ENCODE data around the gene PRDM10.
"Not testable (repeated sequence)": the region's sequence is repeated elsewhere in the genome, so short reads cannot be mapped to it uniquely, and the experiment has no call there.

Gene PRDM10

DNA sequence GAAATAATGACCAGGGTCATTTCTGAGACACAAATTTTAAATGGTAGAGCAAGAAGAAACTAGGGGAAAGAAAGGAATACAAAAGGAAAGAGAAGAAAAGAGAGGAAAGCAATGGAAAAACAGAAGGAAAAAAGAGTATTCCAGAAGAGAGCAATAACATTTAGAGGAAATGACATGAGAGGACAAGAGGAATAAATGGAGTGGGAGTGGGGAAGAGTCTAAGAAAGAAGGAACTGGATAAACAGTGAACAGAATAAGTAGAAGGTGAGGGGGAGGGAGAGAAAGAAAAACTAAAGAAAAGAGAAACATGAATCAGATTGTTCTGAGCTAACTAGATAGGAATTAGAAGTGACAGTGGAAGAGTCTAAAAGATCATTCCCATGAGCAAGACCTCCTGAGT is 28.4 kb downstream of the PRDM10 start:
- DNase-seq (ENCODE audit: low read depth) = no peak

DNA sequence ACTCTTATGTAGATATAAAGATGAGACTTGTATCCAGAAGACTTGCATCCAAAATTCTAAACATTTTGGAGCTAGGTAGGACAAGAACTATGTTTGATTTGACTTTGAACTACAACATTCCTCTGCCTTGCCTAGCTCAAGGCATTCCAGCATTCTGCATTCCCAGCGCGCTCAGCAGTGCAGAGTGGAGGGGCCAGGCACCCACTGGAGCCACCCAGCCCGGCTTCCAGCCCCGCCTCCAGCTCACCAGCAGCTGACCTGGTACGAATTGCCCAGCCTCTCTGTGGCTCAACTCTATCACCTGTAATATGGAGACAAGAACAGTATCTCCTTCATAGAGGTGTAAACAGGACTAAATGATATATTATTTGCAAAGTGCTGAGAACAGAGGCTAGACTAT is 28.8 kb downstream of the PRDM10 start:
- DNase-seq (ENCODE audit: low read depth) = no peak

DNA sequence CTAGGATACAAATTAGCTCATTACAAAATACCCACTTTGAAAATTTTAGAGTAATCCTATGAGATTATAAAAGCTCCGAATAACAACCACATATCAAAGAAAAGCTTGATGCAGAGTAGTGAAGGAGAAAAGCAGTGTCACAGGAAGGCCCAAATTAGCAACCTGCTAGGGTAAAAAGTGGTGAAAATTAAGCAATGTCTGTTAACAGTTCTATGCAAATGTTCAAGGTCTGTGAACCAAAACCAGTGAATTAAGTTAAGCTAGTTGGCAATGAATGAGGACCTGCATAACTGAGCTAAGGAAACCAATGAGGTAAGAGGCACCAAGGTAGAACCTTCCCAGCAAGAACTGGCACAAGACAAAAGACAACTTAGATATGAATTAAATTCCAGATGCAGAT is 29.6 kb downstream of the PRDM10 start:
- DNase-seq (ENCODE audit: low read depth) = no peak

DNA sequence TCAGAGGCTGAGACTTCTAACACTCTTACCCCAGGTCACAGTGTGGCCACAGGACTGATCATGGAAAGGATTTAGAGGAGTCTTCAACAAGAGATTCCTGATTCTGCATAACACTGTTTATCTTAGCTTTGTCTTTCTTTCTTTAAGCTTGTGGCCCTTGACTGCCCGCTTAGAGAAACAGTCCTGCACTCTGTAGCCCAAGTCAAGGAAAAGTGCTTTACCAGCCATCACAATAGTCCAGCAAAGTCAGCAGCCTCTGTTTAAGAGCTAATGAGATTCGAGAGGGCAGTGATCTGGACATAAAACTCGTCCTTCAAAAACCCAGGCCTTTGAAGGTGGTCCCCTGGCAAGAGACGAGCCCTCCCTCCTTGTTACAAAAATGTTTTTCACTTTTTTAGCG is 30.0 kb downstream of the PRDM10 start:
- DNase-seq (ENCODE audit: low read depth) = no peak

DNA sequence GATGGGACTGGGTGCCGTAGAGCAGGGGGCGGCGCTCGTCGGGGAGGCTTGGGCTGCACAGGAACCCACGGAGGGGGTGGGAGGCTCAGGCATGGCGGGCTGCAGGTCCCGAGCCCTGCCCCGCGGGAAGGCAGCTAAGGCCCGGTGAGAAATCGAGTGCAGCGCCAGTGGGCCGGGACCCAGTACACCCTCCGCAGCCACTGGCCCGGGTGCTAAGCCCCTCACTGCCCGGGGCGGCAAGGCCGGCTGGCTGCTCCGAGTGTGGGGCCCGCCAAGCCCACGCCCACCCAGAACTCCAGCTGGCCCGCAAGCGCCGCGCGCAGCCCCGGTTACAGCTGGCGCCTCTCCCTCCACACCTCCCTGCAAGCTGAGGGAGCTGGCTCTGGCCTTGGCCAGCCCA is 30.8 kb downstream of the PRDM10 start:
- DNase-seq (ENCODE audit: low read depth) = not testable (repeated sequence)

DNA sequence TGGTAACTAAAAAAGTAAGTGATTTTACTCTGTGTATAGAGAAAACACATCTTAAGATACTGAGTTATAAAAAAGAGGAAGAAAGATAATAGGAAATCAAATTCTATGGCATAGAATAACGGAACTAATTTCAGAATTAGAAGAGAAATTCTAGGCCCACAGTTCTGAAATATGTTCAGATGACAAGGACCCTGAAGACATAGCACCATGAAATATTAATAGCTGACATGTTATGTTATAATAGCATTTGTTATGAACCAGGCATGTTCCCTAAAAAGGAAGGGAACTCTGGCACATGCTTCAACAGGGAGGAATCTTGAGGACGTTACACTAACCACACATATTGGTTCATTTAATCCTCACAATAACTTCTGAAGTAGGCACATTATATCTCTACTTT is 32.7 kb downstream of the PRDM10 start:
- DNase-seq (ENCODE audit: low read depth) = no peak

DNA sequence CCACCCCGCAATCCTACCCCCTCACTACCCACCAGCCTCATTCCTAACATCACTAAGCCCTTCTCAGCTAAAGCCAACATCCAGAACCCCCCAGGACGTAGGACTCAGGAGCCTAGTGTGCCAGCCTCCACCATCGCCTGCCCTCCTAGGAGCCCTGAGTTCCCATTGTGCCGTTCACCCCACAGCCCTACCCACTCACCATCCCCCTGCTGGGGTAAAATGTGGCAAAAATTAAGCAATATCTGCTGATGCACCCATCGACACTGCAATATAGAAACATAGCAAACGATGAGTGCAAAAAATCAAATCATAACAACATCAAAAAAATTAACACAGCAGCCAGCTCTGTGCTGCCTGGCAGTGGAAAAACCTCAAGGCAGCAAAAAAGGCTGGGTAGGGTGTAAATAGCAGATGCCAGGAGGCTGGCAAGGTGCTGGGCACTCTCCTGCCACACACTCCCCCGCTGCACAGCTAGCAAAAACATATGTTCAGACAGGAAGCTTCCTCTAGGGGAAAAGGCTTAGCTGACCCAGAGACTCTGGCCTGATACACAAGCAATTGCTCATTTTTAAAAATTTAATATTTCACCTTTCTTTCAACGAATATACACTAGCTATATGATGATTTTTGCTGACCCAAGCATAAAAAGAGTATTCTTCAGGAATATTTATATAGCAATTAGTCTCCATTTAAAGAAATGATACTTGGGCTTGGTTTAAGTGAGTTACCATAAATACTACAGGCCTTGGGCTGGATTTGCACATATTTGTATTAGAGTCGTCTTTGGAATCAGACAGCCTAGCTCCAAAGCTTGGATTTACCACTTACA is 33.8 kb downstream of the PRDM10 start:
- DNase-seq (ENCODE audit: low read depth) = no peak

DNA sequence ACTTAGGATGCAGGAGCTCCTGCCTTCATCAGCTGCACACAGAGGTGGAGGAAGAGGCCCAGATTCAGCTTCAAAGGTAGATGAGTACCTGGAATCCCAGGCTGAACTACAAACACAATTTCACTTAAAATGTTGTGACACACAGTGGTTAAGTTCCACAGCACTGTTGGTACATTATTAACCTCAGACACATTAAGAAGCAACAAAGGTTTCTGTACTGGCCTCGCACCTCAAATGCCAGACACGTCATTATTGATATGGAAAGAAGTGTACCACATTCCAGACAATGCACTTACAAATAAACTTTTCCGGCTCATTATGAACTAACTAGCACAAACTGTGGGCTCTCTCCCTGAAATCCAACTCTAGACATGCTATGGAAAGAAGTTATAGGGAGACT is 34.6 kb downstream of the PRDM10 start:
- no peak for DNase-seq (ENCODE audit: low read depth)

DNA sequence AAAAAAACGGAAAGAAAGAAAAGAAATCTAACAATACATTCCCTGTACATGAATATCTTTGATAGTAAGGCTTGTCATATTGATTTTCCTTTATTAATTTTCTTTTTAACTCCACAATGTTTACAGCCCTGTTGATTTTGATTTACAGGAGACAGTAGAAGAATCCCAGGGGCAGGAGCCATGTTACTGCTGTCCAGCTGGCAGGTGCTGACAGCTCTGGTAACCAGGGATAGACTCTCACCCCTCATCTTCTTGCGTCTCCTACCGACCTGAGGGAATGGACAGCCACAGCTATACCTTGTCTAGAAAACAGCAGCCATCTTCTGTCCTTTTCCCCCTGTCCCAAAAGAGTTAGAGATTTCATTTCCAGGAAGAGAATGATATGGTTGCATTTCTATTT is 37.4 kb downstream of the PRDM10 start:
- no peak for DNase-seq (ENCODE audit: low read depth)

DNA sequence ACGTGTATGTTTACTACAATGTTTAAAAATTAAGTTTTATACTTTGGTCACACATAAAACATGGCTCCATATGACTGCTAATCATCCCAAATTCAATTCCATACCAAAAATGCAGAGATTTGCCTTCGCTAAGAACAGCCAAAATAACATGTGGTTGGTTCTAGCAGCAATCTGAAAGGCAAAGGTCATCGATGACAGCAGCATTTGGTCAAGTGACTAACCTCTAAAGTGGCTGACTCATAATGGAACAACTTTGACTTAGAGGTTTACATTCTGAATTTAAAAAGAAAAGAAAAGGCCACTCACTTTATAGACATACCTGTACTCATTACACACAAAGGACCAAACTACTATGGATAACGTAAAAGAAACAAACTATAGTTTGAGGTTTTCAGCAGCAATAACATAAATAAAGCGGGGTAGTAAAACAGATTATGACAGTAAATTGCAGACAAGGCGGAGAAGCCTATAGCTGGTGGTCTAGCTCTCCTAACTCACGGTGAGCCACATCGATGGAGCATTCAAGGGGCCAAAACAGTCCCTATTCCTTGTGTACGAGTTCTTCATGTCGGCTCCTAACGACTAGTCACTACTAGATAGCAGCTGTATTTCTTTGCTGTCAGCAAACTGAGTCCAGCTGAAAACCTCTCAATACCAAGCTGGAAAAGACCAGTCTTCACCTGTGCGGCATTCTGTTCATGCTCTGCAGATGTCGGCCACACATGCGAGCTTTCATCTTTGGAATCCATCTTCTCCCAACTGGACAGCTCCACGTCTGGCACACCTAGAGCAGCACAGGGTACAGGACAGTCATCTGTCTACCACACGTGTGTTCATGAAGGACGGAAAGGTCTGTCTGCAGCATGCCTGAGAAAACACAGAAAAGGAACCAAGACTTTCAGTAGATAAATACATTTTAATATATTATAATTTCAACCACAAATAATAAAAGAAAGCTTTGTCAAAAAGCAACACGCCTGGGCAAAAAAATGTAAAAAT is 42.1 kb downstream of the PRDM10 start:
- no peak for DNase-seq (ENCODE audit: low read depth)

DNA sequence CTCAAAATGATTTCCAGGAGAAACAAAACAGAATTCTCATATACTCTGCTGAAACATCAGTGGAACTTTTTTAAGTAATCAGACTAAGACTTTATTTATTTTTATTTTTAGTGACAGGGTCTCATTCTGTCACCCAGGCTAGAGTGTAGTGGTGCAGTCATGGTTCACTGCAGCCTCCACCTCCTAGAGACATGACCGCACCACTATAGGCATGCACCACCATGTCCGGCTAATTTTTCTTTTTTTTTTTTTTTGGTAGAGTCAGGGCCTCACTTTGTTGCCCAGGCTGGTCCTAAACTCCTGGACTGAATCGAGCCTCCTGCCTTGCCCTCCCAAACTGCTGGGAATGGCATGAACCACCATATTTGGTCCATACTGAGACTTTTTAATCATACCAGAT is 42.9 kb downstream of the PRDM10 start:
- DNase-seq (ENCODE audit: low read depth) = no peak

DNA sequence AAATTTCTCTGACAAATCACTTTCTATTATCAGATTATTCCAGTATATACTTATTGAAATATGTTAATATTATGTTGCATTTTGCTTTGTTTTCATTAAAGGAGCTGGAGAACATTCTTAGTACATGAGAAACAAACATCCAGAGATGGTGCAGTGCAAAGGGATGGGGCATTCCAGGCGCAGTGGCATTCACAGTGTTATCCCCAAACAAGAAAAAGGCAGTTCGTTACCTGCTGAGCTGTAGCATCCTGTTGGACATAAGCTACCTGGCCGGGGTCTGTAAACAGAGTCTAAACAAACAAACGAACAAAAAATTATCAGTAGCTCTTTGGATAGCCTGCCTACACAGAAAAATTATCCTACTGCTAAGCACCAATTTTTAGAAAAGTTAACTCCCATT is 47.4 kb downstream of the PRDM10 start:
- no peak for DNase-seq (ENCODE audit: low read depth)

DNA sequence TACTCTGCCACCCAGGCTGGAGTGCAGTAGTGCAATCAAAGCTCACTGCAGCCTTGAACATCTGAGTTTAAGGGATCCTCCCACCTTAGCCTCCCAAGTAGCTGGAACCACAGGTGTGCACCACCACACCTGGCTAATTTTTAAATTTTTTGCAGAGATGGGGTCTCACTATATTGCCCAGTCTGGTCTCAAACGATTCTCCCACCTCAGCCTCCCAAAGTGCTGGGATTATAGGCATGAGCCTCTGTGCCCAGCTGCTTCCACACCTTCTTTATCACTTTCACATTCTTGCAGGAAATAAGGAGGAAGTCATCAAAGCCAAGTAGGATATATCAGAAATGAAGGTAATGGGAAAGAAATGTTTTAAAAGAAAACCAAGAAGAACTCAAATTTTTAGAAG is 47.9 kb downstream of the PRDM10 start:
- DNase-seq (ENCODE audit: low read depth) = not testable (repeated sequence)

DNA sequence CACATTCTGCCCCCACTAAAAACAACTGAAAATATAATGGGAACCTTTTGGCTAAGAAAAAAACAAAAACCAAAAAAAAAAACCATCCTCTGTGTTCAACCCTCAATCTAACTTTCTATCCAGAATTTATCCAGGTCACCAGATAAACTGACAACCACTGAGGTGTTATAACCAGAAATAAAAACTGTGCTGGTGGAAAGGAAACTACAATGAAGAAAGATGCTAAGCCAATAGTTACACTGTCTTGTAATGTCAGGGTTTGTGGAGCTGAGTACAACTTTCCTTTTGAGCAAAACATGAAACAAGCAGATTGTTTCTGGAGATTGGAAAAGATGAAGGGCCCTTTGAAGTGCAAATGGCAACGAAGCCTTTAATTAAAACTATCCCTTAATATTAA is 50.8 kb downstream of the PRDM10 start:
- DNase-seq (ENCODE audit: low read depth) = no peak

DNA sequence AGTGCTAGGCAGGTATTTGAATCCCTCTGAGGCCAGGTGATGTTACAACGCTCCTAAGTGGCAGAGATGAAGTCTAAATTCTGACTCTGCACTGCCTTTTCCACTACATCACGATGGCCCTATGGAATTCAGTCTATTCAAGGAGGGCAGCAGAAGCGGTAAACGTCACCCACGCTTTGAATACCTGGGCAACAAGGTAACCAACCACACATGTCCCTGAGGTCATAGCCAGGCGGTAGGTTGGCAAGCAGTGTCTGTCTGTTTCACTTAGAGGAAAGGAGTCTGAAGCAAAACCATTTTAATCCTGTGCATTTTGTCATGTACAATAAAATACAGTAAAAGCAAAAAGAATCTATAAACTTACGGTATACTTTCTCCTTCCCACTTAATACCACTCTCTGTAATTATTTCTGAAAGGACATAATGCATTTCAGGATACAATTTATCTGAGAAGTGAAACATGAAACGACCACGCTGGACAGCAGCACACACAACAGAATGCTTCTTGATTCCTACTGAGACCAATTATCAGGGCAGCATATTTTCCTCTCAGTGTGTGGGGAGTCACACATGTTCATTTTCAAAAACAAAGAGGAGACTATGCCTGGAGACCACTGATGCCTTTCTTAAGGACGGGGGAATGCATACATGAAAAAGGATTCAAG is 51.3 kb downstream of the PRDM10 start:
- DNase-seq (ENCODE audit: low read depth) = no peak

DNA sequence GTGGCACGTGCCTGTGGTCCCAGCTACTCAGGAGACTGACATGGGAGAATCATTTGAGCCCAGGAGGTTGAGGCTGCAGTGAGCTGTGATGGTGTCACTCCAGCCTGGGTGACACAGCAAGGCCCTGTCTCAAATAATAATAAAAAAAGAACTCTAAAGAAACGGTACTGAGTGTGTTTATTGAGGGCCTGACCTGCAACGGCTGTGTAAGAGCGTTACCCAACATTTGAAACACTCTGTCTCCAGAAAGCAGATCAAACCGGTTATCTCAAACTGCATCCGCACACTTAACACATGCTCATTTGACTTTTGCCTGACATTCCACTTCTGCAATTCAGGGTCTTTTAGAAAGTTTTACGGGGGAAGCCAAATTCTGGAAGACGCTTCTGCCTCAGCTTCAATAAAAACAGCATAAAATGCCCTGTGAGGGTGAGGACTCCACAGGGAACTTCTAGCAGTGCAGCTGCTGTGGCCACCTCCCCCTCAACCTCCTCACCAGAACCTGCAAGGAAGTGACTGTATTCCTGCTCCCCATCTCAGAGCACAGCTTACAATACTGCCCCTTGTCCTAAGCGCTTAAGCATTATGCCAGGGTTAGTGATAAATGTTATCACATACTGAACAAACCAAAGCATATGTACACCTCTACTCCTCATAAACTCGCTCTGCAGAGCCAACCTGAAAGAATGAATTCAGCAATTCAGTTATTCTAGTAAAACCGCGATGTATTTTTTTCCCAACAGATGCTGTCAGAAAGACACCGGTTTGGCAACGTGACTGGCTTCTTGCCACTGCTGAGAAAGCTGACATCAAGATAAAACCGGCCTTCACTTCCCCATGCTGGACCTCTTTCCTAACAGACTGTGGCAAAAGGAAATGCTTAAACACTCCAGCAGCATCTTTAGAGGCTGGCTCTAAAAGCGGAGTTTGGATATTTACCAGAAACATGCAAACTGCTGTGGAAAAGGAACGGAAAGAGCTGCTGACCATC is 52.2 kb downstream of the PRDM10 start:
- no peak for DNase-seq (ENCODE audit: low read depth)

DNA sequence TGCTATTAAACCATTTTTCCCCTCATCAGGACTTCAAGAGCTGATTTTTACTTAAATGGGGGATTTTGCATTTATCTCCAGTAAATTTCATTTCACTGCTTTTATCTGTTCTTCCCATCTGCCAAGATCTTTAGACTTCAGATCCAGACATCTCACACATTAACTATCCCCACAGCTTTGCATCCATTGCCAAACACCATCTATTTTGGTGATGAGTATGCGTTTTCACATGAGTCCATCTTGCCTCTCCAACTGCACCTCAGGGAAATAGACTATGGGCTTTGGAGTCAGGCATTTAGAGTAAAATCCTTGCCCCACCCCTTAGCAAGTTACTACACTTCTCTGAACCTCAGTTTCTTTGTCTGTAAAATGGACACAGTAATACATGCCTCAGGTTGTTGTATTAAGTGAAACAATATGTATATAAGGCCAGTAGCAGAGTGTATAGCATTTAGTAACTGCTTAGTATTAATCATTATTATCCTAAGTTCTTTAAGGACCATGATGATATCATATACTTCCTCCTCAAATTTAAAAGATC is 53.6 kb downstream of the PRDM10 start:
- DNase-seq (ENCODE audit: low read depth) = no peak

DNA sequence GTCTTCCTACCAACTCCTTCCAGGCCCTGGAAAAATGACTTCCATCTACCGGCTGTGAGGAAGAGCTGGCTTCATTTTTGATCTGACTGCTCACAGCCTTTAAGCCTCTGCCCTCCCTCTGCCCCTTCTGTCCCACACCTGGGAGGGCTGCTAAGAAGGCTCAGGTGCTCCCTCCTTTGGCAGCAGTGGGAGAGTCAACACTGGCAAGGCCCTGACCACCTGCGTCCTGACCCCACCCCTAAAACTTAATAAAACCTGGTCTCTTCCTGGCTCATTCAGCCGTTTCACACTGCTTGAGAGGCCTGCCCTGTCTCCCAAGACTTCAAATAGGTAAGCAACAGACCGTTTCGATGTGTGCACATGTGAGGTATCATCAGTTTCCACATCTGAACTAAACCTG is 55.2 kb downstream of the PRDM10 start:
- no peak for DNase-seq (ENCODE audit: low read depth)

DNA sequence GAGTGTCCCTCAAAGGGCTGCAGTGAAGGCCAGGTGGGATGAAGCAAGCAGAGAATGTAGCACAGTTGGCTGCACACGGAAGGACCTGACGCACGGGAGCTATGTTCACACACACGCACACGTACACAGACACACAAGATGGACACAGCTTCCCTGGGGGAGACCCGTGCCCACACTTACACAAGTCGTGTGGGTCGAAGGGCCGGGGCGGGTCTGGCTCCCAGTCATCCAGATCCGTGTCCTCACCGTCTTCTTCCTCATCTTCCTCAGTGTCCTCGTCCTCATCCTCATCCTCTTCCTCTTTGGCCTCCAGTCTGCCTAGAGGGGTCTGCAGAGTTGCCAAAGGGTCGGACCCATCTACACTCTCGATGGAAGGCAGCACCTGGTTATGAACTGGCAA is 55.7 kb downstream of the PRDM10 start:
- DNase-seq (ENCODE audit: low read depth) = no peak

DNA sequence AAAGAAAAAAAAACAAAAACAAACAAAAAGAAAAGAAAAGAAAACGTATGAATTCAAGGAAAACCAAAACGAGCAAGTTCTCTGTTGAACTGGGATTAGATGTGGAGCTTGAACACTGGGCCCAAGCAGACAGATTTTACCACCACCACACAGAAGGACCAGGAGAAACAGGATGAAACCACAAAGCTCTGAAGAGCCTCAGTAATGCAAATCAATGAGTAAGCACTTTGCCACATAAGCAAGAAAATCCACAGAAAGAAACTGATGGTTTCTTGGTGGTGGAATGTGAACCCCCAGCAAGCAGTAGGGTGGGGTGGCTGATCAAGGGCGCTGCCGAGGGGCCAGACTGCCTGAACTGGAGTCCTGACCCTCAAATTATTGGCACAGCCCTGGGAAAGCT is 56.4 kb downstream of the PRDM10 start:
- DNase-seq (ENCODE audit: low read depth) = no peak

DNA sequence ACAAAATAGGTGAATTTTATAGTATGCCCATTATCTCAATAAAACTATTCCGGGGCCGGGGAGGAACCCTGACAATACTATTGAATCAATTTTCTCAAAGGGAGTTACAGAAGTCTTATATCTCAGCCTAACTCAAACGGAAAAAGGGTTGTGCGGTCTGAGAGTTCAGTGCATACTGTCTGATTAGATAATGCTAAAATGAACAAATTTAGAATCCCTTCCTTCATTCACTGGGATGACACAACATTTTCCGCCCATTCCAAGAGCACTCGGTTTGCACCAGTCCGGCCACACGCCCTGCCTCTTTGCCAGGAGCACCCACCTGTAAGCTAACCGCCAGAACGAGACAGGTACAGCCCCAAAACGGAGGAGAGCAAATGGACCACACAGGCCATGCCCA is 57.3 kb downstream of the PRDM10 start:
- DNase-seq (ENCODE audit: low read depth) = no peak

Data from stimulated activated CD8-positive, alpha-beta memory T cell treated with anti-CD3 and anti-CD28 coated beads, Interleukin-15, amount 100 ng/mL, for 24 hours (primary cell).